COR-L47 (cell line): ENCODE measurements around the gene MAP3K3.

Source experiments
- DNase-seq: peaks from one replicate; lab custom pipeline; 2025; lab: John Stamatoyannopoulos, UW

MAP3K3 gene

DNA sequence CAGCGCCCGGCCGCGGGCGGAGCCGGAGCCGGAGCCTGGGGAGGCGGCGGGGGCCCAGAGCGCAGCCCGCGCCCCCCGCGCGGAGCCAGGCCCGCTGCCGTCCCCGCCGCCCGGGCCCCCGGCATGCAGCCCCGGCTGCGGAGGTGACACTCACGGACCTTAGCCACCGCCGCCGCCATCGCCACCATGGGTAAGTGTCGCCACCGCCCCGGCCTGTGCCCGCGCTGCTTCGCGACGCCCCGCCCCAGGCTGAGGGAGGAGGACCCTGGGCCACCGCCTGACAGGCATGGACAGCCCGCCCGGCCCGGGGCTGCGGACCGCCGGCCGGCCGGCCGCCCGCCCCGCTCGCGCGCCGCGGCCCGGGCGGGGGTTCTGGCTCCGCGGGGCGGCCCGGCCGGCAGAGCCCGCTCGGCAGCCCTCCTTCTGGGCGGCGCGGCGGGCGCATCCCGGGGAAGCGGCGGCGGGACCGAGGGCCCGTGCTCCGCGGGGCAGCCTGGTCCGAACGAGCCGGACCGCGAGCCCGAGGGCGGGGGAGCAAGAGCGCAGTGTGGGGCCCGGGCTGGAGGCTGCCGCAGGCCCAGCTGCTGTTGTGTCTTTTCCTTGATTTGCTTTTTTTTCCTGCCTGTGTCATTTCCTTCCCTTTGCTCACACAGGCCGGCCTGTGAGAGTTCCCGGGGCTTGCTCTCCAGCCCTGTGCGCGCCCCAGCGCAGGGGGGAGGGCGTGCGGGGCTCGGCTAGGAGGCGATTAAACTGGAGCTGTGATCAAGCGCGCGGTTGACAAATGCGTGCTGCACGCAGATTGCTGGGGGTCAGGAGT lies 565 bp downstream of the MAP3K3 start:
- DNase-seq, result peak; percentile 26

DNA sequence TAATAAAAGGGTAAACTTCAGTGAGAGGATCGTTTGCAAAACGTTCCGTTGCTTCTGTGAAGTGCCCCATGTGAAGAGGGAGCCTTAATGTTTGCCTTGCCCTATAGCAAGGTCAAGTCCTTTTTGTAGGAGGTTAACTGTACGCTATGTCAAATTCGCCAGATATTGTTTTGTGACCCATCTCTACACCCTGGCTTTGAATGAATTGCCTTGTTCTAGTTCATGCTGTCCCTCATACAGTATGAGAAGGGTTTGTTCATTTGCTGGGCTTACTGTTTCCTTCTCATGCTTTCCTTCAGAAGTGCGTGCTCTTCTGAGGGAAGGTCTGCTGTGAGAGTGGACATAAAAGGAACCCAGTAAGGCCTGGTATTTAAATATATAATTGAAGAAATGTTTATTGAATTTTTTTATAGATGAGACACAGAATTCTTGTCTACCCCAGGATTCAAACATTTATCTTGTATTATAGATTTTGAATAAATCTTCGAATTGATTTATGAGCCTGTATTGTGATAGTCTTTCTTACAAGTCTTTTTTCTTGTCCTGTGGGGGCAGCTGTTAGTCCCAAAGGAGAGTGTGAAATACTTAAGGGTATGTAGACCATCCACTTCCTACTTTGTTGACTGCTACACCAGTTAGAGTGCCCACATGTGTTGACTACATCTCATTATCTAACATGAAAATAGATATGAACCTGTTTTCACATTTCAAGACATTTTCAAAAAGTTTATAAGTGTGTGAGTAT lies 1.7 kb downstream of the MAP3K3 start:
- DNase-seq, result no peak

DNA sequence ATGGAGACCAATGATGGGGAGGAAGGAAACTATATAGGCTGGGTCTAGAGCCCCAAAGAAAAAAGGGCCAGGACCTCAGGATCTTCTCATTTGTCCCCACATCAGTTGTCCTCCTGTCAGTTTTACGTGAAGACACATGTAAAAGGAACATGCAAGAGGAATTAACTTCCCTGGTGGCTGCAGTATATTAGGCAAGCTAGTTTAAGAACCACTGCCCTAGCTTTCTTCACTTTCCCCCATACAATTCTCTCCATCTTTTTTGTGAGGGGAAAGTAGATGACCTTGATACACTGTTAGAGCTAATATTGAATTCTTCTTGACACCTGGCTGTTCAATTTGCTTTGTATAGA lies 2.3 kb downstream of the MAP3K3 start:
- DNase-seq, result no peak

DNA sequence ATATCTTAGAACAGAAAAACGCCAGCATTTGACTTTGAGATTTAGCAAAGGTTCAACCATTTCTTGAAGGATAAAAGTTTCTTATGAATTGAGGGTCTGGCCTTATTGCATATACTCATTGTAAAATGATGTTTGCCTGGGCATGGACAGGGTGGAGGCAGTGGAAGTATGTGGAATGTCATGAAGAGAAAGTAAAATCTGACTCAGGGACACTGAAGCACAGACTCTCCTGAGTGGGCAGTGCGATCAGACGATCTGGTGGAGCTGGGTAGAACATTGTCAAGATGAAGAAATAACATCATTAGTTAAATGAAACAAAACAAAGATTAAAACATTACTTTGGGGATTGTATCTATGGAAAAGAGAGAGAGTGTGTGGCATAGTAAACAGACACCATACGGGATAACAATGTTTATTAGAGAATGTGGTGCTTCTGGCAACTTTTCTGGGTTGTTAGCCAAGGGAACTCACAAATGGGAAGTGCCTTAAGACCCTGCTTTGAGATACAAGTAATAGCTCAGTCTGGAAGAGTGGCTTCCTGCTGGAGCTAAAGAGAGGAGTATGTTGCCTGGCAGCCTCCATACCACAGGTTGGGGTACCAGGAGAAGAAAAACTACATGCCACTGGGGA lies 4.4 kb downstream of the MAP3K3 start:
- no peak for DNase-seq

DNA sequence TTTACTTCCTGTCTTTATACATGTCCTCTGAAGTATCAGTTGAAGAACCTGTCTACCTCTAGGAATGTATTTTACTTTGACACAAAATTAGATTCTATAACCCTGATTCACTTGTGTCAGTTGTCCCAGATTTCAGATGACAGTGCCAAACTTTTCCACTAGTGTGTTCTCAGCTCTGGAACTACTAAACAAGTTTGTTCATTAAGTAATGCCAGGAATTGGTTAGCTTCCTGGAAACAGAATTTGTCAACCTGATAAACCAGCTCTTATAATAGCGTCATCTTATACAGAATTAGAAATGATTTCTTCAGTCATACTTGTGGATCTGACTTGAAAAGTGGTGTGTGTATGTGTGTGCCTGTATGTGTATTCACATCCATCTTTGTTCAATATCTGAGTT lies 7.4 kb downstream of the MAP3K3 start:
- no peak for DNase-seq

DNA sequence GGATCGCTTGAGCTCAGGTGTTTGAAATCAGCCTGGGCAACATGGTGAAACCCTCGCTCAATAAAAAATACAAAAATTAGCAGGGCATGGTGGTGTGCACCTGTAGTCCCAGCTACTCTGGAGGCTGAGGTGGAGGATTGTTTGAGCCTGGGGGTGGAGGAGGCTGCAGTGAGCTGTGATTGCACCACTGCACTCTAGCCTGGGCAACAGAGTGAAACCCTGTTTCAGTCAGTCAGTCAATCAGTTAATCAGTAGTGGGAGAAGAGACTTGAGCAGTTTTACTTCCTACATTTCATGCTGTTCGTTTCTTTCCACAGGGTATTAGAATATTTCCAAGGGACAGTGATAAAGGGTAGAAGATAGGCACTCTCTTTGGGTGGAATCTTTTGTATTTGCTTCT lies 8.8 kb downstream of the MAP3K3 start:
- no peak for DNase-seq

DNA sequence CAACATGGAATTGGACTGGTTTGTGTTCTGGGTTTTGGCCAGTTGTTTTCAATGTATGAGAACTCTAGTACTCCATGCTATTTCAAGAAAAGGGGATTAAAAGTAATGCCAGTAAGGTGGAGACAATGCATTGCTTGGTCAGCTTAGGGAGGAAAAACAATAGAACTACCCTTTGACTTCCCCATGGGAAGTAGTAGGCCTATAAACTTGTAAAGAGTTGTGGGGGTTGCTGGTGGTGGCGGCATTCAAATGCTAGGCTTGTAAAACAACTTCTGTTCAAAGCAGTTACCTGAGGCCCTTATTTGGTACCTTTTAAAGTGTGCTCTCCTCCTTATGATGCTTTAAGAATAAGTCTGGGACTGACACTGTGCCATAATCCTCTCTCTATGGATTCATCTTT lies 9.4 kb downstream of the MAP3K3 start:
- no peak for DNase-seq

DNA sequence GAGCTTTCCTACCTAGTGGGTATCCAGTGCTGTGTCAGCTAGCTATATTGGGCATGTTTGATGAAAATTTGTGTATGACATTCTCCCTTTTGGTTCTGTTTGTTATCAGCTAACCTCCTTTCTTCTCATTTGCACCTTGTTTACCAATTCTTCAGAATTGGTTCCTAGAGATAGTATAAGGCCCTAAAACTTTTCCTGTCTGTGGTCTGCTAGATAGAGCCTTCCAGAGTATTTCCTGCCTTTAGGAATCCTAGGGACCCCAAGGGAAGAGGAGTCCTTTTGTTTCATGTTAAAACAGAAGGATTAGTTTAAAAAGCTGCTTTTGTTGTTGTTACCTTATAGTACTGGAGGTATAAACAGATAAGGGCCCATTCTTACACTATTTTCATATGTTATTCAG lies 11.5 kb downstream of the MAP3K3 start:
- no peak for DNase-seq

DNA sequence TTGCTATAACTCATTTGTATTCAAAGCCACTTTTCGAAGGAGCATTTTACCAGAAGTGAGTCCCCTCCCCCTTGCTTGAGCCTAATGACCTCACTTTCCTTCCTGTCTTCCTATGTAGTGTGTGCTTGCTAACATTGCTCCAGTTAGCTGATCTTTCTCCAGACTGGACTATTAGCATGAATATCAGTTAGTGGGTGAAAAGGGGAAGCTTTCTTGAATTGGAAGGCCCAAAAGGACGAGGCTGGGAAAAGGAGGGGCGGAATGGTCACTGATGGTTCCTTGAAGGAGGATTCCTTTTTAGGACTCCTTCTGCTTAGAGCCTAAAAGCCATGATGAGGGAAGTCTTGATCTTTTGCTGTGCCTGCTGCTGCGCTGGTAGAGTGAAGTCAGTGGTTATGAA lies 11.9 kb downstream of the MAP3K3 start:
- no peak for DNase-seq

DNA sequence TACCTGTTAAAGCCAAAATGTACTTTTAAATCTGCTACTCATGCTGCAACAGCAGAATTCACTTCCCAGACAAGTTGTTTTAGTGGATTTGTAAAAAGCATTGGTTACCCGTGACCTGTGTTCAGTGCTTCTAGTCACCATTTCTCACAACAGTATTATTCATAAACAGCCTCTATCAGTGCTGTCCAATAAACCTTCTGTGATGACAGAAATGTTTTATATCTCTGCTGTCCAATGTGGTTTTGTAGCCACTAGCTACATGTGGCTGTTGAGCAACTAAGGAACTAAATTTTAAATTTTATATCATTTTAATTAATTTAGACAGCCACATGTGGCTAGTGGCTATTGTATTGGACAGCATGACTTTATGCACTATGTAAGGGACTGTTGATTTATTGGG lies 12.6 kb downstream of the MAP3K3 start:
- DNase-seq, result no peak

DNA sequence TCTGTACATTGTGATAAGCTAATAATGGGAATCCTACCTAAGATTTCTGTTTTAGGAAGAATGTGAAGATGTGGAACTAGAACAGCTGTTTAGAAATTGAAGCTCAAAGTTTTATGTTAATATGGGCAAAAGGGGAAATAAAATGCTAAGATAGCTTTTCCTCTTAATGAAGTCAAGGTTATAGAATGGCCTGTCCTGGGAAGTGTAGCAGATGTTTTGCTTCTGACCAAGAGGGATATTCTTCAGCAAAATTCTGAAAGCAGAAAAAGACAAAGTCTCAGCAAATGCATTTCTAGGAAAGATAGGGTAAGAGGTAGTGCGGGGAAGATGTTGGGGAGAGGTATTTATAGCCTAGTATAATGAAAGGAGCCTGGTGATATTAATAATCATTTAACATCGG lies 13.1 kb downstream of the MAP3K3 start:
- DNase-seq, result no peak

DNA sequence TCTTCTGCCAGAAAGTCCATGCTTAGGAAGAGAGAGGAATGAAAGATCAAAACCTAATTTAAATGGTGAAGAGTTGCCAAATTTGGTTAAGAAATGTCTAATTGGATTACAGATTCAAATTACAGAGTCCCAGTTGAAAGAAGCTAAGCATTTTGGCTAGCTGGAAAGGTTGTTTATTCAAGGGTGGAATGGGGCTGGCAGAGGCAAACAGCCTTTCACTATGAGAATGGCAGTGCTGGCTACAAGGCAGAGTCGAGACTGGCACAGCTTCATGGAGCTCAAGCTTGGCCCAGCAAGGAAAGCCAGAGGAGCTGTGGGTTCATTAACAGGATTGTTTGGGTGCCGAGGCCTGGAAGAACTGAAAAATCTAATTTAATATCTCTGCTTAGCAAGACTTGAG lies 13.6 kb downstream of the MAP3K3 start:
- DNase-seq, result no peak

DNA sequence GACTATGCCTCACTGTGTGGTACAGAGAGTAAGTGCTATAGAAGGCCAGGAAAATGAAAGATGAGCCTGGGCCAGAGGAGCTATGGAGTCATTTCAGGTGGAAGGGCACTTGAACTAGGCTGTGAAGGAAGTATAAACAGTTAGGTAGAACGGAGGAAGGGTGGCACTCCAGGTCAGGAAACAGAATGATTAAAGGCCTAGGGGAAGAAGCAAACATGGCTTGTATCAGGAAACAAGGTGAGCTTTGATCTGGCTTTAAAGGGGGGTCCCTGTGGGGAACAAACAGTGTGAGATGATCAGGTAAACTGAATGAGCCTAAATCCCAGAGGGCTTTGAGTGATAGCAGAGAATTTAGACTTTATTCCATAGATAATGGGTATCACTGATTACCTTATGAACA lies 16.9 kb downstream of the MAP3K3 start:
- no peak for DNase-seq

DNA sequence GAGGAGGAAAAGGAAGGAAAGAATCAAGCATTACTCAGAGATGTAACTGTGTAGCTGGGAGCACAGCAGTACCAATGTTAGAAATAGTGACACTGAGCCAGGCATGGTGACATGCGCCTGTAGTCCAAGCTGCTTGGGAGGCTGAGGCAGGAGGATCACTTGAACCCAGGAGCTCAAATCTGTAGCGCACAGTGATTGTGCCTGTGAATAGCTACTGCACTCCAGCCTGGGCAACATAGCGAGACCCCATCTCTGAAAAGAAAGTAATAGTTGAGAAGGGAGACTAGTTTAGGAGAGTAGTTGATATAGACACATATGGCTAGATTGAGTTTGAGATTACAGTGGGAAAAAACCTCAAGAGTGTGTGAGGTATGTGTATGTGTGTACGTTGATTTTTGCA lies 17.8 kb downstream of the MAP3K3 start:
- no peak for DNase-seq

DNA sequence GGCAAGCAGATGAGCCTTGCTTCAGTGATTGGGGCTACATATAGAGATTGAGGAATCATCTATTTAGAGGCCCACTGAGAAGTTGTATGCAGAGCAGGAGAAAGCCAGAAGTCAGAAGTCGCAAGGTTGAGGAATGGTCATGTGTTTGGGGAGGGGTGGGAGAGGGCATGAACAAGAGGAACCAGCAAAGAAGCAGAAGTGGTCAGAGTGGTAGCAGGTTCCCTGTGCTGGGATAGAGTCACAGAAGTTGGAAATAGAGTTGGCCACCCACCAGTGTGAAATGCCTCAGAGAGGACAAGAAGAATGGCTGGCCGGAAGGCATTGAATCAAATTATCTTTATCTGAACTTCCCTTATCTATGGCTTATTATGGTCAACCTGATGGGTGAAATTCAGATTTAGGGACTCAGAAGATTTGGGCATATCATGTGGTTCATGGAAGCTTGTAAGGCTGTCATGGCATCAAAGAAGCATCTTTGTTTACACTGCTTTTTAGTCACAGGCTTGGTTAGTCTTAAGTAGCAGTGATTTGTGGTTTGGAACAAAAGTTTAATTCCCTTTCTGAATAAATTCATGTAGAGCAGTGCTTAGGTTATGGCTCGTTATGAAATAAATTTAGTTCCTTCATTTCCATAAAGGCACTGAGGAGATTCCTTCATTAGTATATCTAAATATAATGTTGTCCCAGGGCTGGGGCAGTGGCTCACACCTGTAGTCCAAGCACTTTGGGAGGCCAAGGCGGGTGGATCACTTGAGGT lies 19.7 kb downstream of the MAP3K3 start:
- no peak for DNase-seq

DNA sequence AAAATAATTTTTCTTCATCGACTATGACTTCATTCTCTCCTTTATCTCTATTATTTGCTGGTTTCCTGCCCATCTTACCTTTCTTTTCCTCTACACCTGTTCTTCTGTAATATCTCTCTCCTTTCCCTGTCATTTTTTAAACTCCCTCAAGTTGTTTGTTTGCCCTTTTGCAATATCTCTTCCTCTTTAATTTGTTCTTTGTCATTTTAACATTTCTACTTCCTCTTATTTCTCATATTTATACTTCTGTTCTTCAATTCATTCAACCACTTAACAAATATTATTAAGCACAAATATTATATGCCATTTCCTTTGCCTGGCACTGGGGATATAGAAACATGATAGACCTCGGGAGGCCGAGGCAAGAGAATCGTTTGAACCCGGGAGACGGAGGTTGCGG lies 22.6 kb downstream of the MAP3K3 start:
- no peak for DNase-seq

DNA sequence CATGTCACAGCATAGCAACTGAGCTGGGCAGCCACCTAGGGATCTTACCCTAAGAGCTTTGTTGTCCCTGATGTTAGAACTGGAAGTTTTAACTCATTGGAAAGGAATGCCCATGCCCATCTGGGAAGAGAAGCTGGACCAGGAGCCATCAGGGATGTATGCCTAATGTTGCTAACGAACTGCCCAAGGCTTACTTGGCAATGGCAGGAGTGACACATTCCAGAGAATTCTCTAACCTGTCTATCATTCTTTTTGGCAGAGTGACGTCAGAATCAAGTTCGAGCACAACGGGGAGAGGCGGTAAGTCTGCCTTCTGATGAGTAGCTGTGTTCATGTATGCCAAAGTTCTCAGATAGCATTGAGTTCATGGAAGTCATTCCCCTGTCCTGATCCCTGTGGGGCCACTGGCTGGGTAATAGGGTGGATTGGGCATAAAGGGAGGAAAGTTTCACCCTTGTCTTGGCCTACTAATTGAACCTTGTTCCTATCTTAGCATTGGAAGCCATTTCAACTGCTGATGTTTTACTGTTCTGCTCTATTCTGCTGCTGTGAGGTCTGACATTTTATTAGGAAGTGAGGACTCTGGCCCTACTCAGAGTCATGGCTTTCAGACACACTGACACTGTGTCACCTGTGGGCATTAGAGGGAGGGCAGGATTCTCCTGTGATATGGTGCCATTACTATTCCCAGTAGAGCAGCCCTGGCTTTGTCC lies 23.7 kb downstream of the MAP3K3 start:
- no peak for DNase-seq

DNA sequence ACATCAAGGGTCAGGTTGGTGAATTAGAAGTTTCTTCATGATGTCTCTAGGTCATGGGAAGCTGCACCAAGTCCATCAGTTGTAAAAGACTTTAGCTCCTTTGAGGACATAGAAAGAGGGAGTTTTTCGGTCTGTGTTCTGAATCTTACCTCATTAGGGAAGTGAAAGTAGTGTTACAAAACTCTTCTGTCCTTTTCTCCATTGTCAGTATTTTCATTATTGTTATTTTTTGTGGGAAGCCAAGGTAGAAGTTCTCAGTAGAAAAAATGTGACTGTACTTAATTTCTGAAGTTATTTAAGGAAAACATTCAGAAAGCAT lies 24.2 kb downstream of the MAP3K3 start:
- no peak for DNase-seq

DNA sequence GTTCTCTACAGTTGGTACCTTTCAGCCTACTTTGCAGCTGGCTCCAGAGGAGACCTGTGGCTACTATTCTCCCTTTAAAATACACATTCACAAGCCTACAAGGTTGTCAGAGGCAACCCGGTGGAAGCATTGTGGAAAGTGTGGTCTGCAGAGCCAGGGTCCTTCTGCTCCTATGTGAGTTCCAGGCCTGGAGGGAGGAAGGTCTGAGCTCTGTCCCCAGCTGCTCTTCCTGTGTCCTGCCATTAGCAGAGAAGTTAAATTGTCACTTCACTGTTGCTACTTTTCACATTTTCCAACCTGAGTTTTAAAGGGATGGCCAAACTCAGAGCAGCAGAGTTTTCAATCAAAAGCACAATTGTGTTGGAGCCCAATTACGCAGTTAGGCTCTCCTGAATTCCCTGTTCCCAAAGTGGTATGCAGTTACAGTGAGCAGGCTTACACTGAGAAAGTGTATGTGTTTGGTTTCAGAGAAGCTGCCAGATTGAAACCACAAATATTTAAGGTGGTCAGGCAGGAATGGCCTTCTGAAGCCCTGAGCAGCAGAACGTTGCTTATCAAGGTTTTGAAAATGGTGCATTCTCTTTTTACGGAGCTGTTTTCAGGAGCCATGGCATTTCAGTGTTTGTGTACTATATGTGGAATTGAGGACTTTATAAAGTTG lies 25.0 kb downstream of the MAP3K3 start:
- no peak for DNase-seq

DNA sequence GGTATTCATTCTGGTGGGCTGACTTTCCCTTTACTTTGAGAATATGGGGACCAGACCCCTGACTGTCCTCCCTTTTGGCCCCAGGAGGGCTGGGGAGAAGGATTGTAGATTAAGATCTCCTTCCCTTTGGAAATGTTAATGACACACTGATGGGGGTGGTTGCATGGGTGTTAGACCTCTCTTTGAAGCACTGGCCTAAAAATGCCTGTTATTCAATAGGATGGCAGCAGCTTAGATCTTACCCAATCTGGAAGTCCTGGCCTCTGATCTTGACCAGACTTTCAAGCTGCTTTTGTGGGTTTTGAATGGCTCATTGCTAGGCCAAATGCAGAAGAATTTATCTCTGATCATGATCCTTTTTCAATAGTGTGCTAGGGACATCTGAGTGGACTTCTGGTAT lies 25.7 kb downstream of the MAP3K3 start:
- no peak for DNase-seq

DNA sequence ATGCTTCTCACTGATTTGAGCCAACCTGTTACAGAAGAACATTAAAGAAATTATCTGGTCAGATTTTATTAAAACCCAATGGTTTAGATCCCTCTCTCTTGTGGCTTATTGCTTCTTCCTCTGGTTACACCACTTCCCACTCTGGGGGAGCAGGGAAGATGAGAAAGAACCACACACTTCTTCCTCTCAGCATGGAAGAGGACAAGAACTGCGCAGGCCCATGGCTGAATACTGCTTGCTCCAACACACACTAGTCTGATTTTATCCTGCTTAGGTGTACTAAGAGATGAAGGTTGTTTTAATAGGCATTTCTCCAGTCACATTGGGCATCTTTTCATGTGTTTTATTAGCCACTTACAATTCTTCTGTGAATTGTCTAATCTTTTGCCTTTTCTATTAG lies 27.6 kb downstream of the MAP3K3 start:
- DNase-seq, result no peak

DNA sequence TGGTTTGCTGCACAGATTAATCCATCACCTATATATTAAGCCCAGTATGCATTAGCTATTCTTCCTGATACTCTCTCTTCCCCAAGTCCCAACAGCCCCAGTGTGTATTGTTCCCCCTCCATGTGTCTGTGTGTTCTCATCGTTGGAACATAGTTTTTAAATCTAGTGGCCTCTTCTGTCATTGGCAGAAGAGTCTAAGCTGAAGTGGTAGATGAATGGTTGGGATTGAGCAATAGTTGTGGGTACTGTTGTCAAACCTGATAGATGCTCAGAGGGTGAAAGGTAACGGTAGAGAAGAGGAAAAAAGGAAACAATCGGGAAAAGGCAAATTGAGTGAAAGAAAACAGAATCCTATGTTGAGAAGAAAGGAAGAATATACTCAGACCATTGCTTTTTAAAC lies 29.9 kb downstream of the MAP3K3 start:
- no peak for DNase-seq
